ENCODE data around the gene FTCDNL1.

DNA sequence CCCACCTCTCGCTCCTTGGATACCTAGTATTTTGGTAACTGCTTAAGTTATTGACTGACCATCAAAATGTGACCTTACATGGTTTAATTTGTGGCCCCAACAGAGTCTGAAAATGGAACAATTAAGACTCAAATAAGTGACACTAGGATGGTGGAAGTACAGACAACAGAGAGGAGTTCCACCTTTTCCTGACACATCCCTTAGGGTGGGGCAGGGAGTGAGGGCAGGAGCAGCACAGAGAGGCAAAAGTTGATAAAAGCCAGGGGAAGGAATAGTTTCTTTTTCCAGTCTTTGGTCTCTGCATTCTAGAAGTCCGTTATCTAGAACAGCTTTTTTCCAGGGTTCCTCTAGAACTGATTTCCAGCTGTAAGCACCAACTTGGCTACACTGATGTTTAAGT, 32.2 kb downstream of the FTCDNL1 start:
- TF ChIP-seq, protein P1, sequence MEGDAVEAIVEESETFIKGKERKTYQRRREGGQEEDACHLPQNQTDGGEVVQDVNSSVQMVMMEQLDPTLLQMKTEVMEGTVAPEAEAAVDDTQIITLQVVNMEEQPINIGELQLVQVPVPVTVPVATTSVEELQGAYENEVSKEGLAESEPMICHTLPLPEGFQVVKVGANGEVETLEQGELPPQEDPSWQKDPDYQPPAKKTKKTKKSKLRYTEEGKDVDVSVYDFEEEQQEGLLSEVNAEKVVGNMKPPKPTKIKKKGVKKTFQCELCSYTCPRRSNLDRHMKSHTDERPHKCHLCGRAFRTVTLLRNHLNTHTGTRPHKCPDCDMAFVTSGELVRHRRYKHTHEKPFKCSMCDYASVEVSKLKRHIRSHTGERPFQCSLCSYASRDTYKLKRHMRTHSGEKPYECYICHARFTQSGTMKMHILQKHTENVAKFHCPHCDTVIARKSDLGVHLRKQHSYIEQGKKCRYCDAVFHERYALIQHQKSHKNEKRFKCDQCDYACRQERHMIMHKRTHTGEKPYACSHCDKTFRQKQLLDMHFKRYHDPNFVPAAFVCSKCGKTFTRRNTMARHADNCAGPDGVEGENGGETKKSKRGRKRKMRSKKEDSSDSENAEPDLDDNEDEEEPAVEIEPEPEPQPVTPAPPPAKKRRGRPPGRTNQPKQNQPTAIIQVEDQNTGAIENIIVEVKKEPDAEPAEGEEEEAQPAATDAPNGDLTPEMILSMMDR (IDR thresholded peaks at IDR 0.05), result no peak
- no peak for TF ChIP-seq POLR2A (IDR thresholded peaks at IDR 0.05)

Measured in body of pancreas (tissue), 4 donors.